A673 (cell line): ENCODE results near the gene BLCAP.

Source experiments
- CTCF ChIP-seq: fragments of 300-800, 200-600 bp; sonication (generic); conservative IDR thresholded peaks from 2 replicates; pipeline ENCODE4 v1.5.1; 2017; ENCODE audit warnings: low read depth, mild to moderate bottlenecking, antibody characterized with exemption, low read length, moderate library complexity, mixed read lengths
- EZH2 ChIP-seq: fragments of 200-600 bp; sonication (generic); IDR thresholded peaks from 2 replicates; pipeline ENCODE4 v1.6.1; 2017; ENCODE audit warnings: borderline replicate concordance, low read depth, mild to moderate bottlenecking, mixed read lengths, antibody characterized with exemption, low read length; ENCODE audit not compliant: poor library complexity, severe bottlenecking

GRCh38 chr20:37574199-37574890 is 46.7 kb upstream of the BLCAP start:
- no peak for TF ChIP-seq CTCF
- no peak for TF ChIP-seq EZH2
